B cell (primary cell): Measurements from ENCODE around the gene VN1R5.

ENCODE experiments used
- CTCF ChIP-seq: fragments of 200-600 bp; IDR thresholded peaks from one replicate; pipeline ENCODE4 v1.8.0; 2022; ENCODE audit warnings: antibody characterized with exemption, mild to moderate bottlenecking
- EZH2 ChIP-seq: IDR thresholded peaks from 2 replicates; pipeline ENCODE4 v1.6.1; 2012; ENCODE audit warnings: borderline replicate concordance, low read depth, mild to moderate bottlenecking, moderate library complexity, low read length; ENCODE audit not compliant: insufficient read depth, poor library complexity, severe bottlenecking

- TF ChIP-seq CTCF, result no peak
- TF ChIP-seq EZH2, result no peak
These were observed 10.2 kb downstream of the VN1R5 start for GRCh38 chr1:247266053-247266452.
